Measurements from ENCODE around the gene TMEM38B. TPM values are rescaled to one million over a fixed set of nuclear protein-coding genes. Genes with fewer than 3 reads are reported as not detected.

The TMEM38B gene
- total and polyA plus RNA-seq, 2 of the 8 experiments (the other 6 are each of a cell fraction or from before 2014, with no cell fraction given) = 10.6 to 12.4 TPM

DNA sequence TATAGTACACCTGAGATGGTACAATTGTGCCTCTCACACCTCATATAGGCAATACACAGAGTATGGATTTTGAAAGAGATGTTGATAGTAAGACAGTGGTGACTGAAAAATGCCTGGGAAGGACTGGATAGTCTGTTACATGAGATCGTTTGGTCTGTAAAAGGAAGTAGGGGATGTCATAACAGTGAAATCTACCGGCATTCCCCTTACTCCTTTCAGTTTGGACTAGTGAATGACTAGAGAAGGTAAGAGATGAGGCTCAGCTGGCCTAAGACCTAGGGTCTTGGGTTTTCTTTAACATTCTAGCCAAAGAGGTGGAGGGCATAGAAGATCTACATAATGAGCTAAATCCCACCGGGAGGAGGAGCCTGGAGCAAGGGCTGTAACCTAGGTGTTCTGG, 24.0 kb upstream of the TMEM38B start:
- no peak overlapping the region for H3K4me3 ChIP-seq (ENCODE audit: extremely low read depth in 1 of 4, insufficient read depth in 2 of 4, low read depth in 3 of 4, low read length in 4 of 4)
- no peak overlapping the region for H3K4ac ChIP-seq (replicated peaks; ENCODE audit: insufficient read length, low read depth, low read length)
- no peak overlapping the region for H3K56ac ChIP-seq (replicated peaks; ENCODE audit: insufficient read length, low read depth, low read length)
- 87% methylated on average over 3 of the region's 3 CpGs; no CpG with 5 or more reads in 1 of the 2 experiments for WGBS, 2 experiments (ENCODE audit: extremely low coverage in 1 of 2, insufficient coverage in 1 of 2, insufficient read length in 1 of 2, insufficient replicate concordance in 2 of 2, low coverage in 1 of 2, low lambda C conversion rate in 2 of 2, missing lambda C conversion rate in 1 of 2)
- no peaks in the 10 kb centered on the region for H3K79me2 ChIP-seq (ENCODE audit: control insufficient read depth in 1 of 2, insufficient read depth in 2 of 2, low read length in 2 of 2)
- no peak for FAIRE-seq
- no peak overlapping the region for H4K91ac ChIP-seq (replicated peaks; ENCODE audit: insufficient read length, low read length)
- no peak overlapping the region for H2BK5ac ChIP-seq (ENCODE audit: low read depth, low read length)
- ChIA-PET POLR2A (ENCODE audit: partially characterized antibody) (no interaction called here), CTCF (ENCODE audit: partially characterized antibody) (interaction anchor here (0.9 to 1.1 kb wide), 2 partner anchors 11 to 14 kb away, joined by 3 read pairs; no protein-coding TSS in a partner anchor)
- H2AK5ac ChIP-seq (ENCODE audit: low read depth, low read length) = no peak overlapping the region
- TF ChIP-seq SP2 (IDR thresholded peaks at IDR 0.05; ENCODE audit: low read length) = no peak
- TF ChIP-seq TEAD4 (IDR thresholded peaks at IDR 0.05; ENCODE audit: low read depth, low read length) = no peak
- TF ChIP-seq SIX5 (IDR thresholded peaks at IDR 0.05; ENCODE audit: low read depth, low read length) = no peak
- TF ChIP-seq SP4 (IDR thresholded peaks at IDR 0.05; ENCODE audit: low read length) = no peak
- no peak overlapping the region for H3K14ac ChIP-seq (ENCODE audit: insufficient read length)
- no peak overlapping the region for H2BK20ac ChIP-seq (ENCODE audit: low read length)
- peaks cover 0 to 2% (median under 1%) of the 10 kb centered on the region in 4 experiments; a peak in 1 of 7 replicates for H3K4me1 ChIP-seq (replicated peaks in 1 of 4; ENCODE audit: control insufficient read depth in 3 of 4, insufficient read depth in 4 of 4, low read length in 3 of 4)
- H3K36me3 ChIP-seq (ENCODE audit: control insufficient read depth in 2 of 4, insufficient read depth in 4 of 4, low read length in 3 of 4) = no peaks in the 10 kb centered on the region
- no peak overlapping the region for H4K8ac ChIP-seq (ENCODE audit: extremely low read depth, insufficient read depth, low read length)
- H3K9me3 ChIP-seq (ENCODE audit: insufficient read depth in 2 of 2, low read depth in 1 of 2, low read length in 1 of 2) = no peaks in the 10 kb centered on the region
- H4K5ac ChIP-seq (ENCODE audit: insufficient read length, low read depth, low read length) = no peak overlapping the region
- H3K23ac ChIP-seq (ENCODE audit: insufficient read length) = no peak overlapping the region
- no peak overlapping the region for H3K9ac ChIP-seq (replicated peaks in 1 of 4; ENCODE audit: extremely low read depth in 1 of 4, low read depth in 3 of 4, low read length in 3 of 4)
- H3K27ac ChIP-seq (ENCODE audit: low read depth, low read length) = no peak overlapping the region
- H2BK15ac ChIP-seq (ENCODE audit: low read length) = no peak overlapping the region
- H3K23me2 ChIP-seq (ENCODE audit: low read depth, low read length) = no peaks in the 10 kb centered on the region
- no peak overlapping the region for H3K18ac ChIP-seq (ENCODE audit: extremely low read depth, low read length)
- H3K4me2 ChIP-seq (ENCODE audit: insufficient read depth in 1 of 2, low read depth in 2 of 2, low read length in 2 of 2) = no peak overlapping the region
- no peak overlapping the region for H2AFZ ChIP-seq (ENCODE audit: low read length)
- H2BK12ac ChIP-seq (ENCODE audit: low read depth, low read length) = no peak overlapping the region
- H3K79me1 ChIP-seq (ENCODE audit: low read depth, low read length) = no peaks in the 10 kb centered on the region
- DNase-seq (ENCODE audit: low read depth in 1 of 2, low spot score in 2 of 2) = no peak
- H3K27me3 ChIP-seq (replicated peaks in 1 of 4; ENCODE audit: control insufficient read depth in 3 of 4, extremely low read depth in 1 of 4, insufficient read depth in 3 of 4, low read length in 3 of 4) = no peaks in the 10 kb centered on the region
- H4K20me1 ChIP-seq (replicated peaks in 1 of 2; ENCODE audit: control insufficient read depth in 1 of 2, insufficient read depth in 2 of 2, low read length in 2 of 2) = no peaks in the 10 kb centered on the region
- H2BK120ac ChIP-seq (replicated peaks; ENCODE audit: low read depth, low read length) = no peak overlapping the region
